H9 (cell line): Measurements from ENCODE around the gene BRWD1. TPM values are rescaled to one million over a fixed set of nuclear protein-coding genes. Genes with fewer than 3 reads are reported as not detected.

Experiments
- DNase-seq: peaks from one replicate; pipeline ENCODE4 v3.0.0-alpha.2; 2017
- H2AFZ ChIP-seq: one replicate; pipeline ENCODE4 v1.6.1; 2013; ENCODE audit warnings: mild to moderate bottlenecking, low read length, control low read depth, moderate library complexity
- H2AK5ac ChIP-seq: 2 replicates; pipeline ENCODE4 v1.6.1; 2013; ENCODE audit warnings: low read length, control low read depth, mixed read lengths; ENCODE audit not compliant: insufficient read length
- H2BK120ac ChIP-seq: one replicate; pipeline ENCODE4 v1.6.1; 2013; ENCODE audit warnings: low read depth, mild to moderate bottlenecking, low read length, control low read depth, inconsistent platforms; ENCODE audit not compliant: poor library complexity, severe bottlenecking
- H2BK12ac ChIP-seq: 2 replicates; pipeline ENCODE4 v1.6.1; 2013; ENCODE audit warnings: low read length, control low read depth, mixed read lengths, low read depth; ENCODE audit not compliant: insufficient read length
- H2BK15ac ChIP-seq: 2 replicates; pipeline ENCODE4 v1.6.1; 2013; ENCODE audit warnings: low read depth, low read length, control low read depth
- H2BK20ac ChIP-seq: one replicate; pipeline ENCODE4 v1.6.1; 2013; ENCODE audit warnings: low read depth, mild to moderate bottlenecking, low read length, control low read depth, inconsistent platforms; ENCODE audit not compliant: poor library complexity, severe bottlenecking
- H2BK5ac ChIP-seq: 2 replicates; pipeline ENCODE4 v1.6.1; 2013; ENCODE audit warnings: low read length, control low read depth, mixed read lengths; ENCODE audit not compliant: insufficient read length
- H3K14ac ChIP-seq: 2 replicates; pipeline ENCODE4 v1.6.1; 2013; ENCODE audit warnings: low read length, control low read depth; ENCODE audit not compliant: insufficient read depth
- H3K18ac ChIP-seq: 2 replicates; pipeline ENCODE4 v1.6.1; 2013; ENCODE audit warnings: low read depth, mild to moderate bottlenecking, mixed read lengths, low read length, control low read depth; ENCODE audit not compliant: insufficient read length
- H3K23ac ChIP-seq: 2 replicates; pipeline ENCODE4 v1.6.1; 2013; ENCODE audit warnings: low read length, control low read depth, mixed read lengths, low read depth; ENCODE audit not compliant: insufficient read length
- H3K23me2 ChIP-seq: 2 replicates; pipeline ENCODE4 v1.6.1; 2013; ENCODE audit warnings: low read depth, mild to moderate bottlenecking, mixed read lengths, low read length, control low read depth; ENCODE audit not compliant: insufficient read length, poor library complexity, severe bottlenecking
- H3K27ac ChIP-seq: 2 replicates; pipeline ENCODE4 v1.5.1; 2013; ENCODE audit warnings: low read length, control low read depth, mixed read lengths, low read depth; ENCODE audit not compliant: insufficient read length
- H3K27me3 ChIP-seq: 2 replicates; pipeline ENCODE4 v1.6.1; 2013; ENCODE audit warnings: low read length, control low read depth, inconsistent platforms; ENCODE audit not compliant: insufficient read depth
- H3K4ac ChIP-seq: 2 replicates; pipeline ENCODE4 v1.6.1; 2013; ENCODE audit warnings: low read depth, mild to moderate bottlenecking, control low read depth, inconsistent platforms, low read length, moderate library complexity
- H3K4me1 ChIP-seq: 2 replicates; pipeline ENCODE4 v1.6.1; 2013; ENCODE audit warnings: low read length, control low read depth, inconsistent platforms; ENCODE audit not compliant: insufficient read depth
- H3K4me2 ChIP-seq: 2 replicates; pipeline ENCODE4 v1.6.1; 2013; ENCODE audit warnings: low read length, control low read depth, mixed read lengths; ENCODE audit not compliant: insufficient read length, insufficient read depth
- H3K56ac ChIP-seq: 2 replicates; pipeline ENCODE4 v1.6.1; 2013; ENCODE audit warnings: low read depth, mild to moderate bottlenecking, mixed read lengths, low read length, control low read depth; ENCODE audit not compliant: insufficient read length
- H3K79me1 ChIP-seq: 2 replicates; pipeline ENCODE4 v1.6.1; 2013; ENCODE audit warnings: low read depth, mild to moderate bottlenecking, moderate library complexity, low read length, control low read depth, inconsistent platforms; ENCODE audit not compliant: insufficient read depth, poor library complexity, severe bottlenecking
- H3K79me2 ChIP-seq: 2 replicates; pipeline ENCODE4 v1.6.1; 2013; ENCODE audit warnings: low read length, control low read depth, inconsistent platforms; ENCODE audit not compliant: insufficient read depth
- H3K9ac ChIP-seq: 2 replicates; pipeline ENCODE4 v1.6.1; 2013; ENCODE audit warnings: low read length, control low read depth, mixed read lengths; ENCODE audit not compliant: insufficient read length; ENCODE audit errors: extremely low read depth
- H3K9me3 ChIP-seq: one replicate; pipeline ENCODE4 v1.6.1; 2013; ENCODE audit warnings: low read depth, low read length, inconsistent platforms; ENCODE audit not compliant: control insufficient read depth
- H3T11ph ChIP-seq: one replicate; pipeline ENCODE4 v1.6.1; 2013; ENCODE audit warnings: mild to moderate bottlenecking, low read length, control low read depth, inconsistent platforms
- H4K20me1 ChIP-seq: one replicate; pipeline ENCODE4 v1.6.1; 2013; ENCODE audit not compliant: control insufficient read depth, insufficient read length, insufficient read depth
- H4K5ac ChIP-seq: 2 replicates; pipeline ENCODE4 v1.6.1; 2013; ENCODE audit warnings: low read depth, mild to moderate bottlenecking, mixed read lengths, low read length, control low read depth; ENCODE audit not compliant: insufficient read length
- H4K8ac ChIP-seq: replicated peaks from 2 replicates; pipeline ENCODE4 v1.6.1; 2013; ENCODE audit warnings: low read length, control low read depth, mixed read lengths, low read depth; ENCODE audit not compliant: insufficient read length
- H4K91ac ChIP-seq: 2 replicates; pipeline ENCODE4 v1.6.1; 2013; ENCODE audit warnings: low read depth, mild to moderate bottlenecking, moderate library complexity, mixed read lengths, low read length, control low read depth; ENCODE audit not compliant: insufficient read length
- H3K27ac Mint-ChIP-seq, 3 experiments: 2 replicates in 2 of 3; 3 replicates in 1 of 3; pipeline ENCODE4 v1.8.0; 2020 to 2021; ENCODE audit warnings: mixed read lengths in 3 of 3, mild to moderate bottlenecking in 1 of 3, moderate library complexity in 1 of 3
- H3K27me3 Mint-ChIP-seq: 2 replicates; pipeline ENCODE4 v1.8.0; 2021; ENCODE audit warnings: low read depth, mild to moderate bottlenecking, moderate library complexity, mixed read lengths
- H3K36me3 Mint-ChIP-seq, 3 experiments: 2 replicates in 2 of 3; 3 replicates in 1 of 3; pipeline ENCODE4 v1.8.0; 2020 to 2021; ENCODE audit warnings: low read depth in 3 of 3, mixed read lengths in 3 of 3; ENCODE audit not compliant: insufficient read depth in 1 of 3
- H3K4me1 Mint-ChIP-seq, 2 experiments: 2 replicates each; pipeline ENCODE4 v1.8.0; 2020; ENCODE audit warnings: mixed read lengths in 2 of 2
- H3K4me3 Mint-ChIP-seq, 2 experiments: 2 replicates in 1 of 2; 3 replicates in 1 of 2; pipeline ENCODE4 v1.8.0; 2020 to 2021; ENCODE audit warnings: mild to moderate bottlenecking in 2 of 2, mixed read lengths in 2 of 2, moderate library complexity in 1 of 2
- H3K9me3 Mint-ChIP-seq, 2 experiments: 2 replicates in 1 of 2; 3 replicates in 1 of 2; pipeline ENCODE4 v1.8.0; 2020; ENCODE audit warnings: mild to moderate bottlenecking in 2 of 2, mixed read lengths in 2 of 2, moderate library complexity in 1 of 2
- CTCF ChIP-seq: fragments of 200-600 bp; sonication (generic); conservative IDR thresholded peaks from 3 replicates; pipeline ENCODE4 v1.8.0; 2021; ENCODE audit warnings: antibody characterized with exemption, mild to moderate bottlenecking
- WGBS: extraction: QIAGEN DNeasy Blood & Tissue Kit; methylation state at CpG from one replicate; pipeline ENCODE4 v1.1.7; 2013; ENCODE audit warnings: missing lambda C conversion rate, low lambda C conversion rate, mixed read lengths; ENCODE audit not compliant: insufficient read length; ENCODE audit errors: extremely low coverage; 5-methylcytosine and 5-hydroxymethylcytosine counted together
- total RNA-seq: library from RNA; stranded (reverse); gene quantifications from 2 replicates; pipeline ENCODE4 v1.2.1, GENCODE V29; 2021

Gene BRWD1
- total RNA-seq, 1 experiment from 2014 or later = 48.4 TPM

GRCh38 chr21:39348040-39348354 is 34.6 kb upstream of the BRWD1 start:
- TF ChIP-seq CTCF = no peak
- Histone ChIP-seq H4K8ac (no peak overlapping the region), H3K27ac (peak overlapping the region; percentile 65), H3K4me2 (peak overlapping the region; percentile 89), H2BK120ac (no peak overlapping the region), H3K79me2 (peaks cover 14% of the 10 kb centered on the region), H3K4ac (no peak overlapping the region; the same call in 1 of the 2 replicates), H2BK20ac (no peak overlapping the region), H3T11ph (no peak overlapping the region), H3K4me1 (peaks cover 8% of the 10 kb centered on the region; the same call in 1 of the 2 replicates), H3K79me1 (no peaks in the 10 kb centered on the region), H3K23ac (no peak overlapping the region), H2BK12ac (no peak overlapping the region), H2BK15ac (no peak overlapping the region), H2AK5ac (no peak overlapping the region), H3K9ac (peak overlapping the region; percentile 99), H3K18ac (peak overlapping the region; percentile 83), H3K56ac (peak overlapping the region; percentile 51), H3K9me3 (no peaks in the 10 kb centered on the region), H4K91ac (no peak overlapping the region), H3K23me2 (peaks cover 4% of the 10 kb centered on the region), H2AFZ (no peak overlapping the region), H4K5ac (no peak overlapping the region), H3K27me3 (no peaks in the 10 kb centered on the region), H3K14ac (peak overlapping the region; percentile 96), H2BK5ac (peak overlapping the region; percentile 21), H4K20me1 (no peaks in the 10 kb centered on the region)
- Mint-ChIP-seq H3K4me1 (peaks cover 40 to 47% of the 10 kb centered on the region in 2 experiments), H3K4me3 (peak overlapping the region; percentile 83 to 90), H3K36me3 (peaks cover 35 to 48% (median 46%) of the 10 kb centered on the region in 3 experiments; a peak in 6 of 7 replicates), H3K9me3 (no peaks in the 10 kb centered on the region; a peak in 1 of 5 replicates), H3K27me3 (no peaks in the 10 kb centered on the region), H3K27ac (peak overlapping the region; percentile 96 to 98 (median 97))
- no peak for DNase-seq
- WGBS = no CpG with 5 or more reads among the region's 11 CpGs
